HG02571 (cell line): ENCODE results near the gene SYT14.
"Not testable (repeated sequence)": the region's sequence is repeated elsewhere in the genome, so short reads cannot be mapped to it uniquely, and the experiment has no call there.

Source experiments
- ATAC-seq: cut with Tn5 transposase; IDR thresholded peaks from one replicate; pipeline ENCODE4 v1.9.1; 2021; ENCODE audit warnings: mild to moderate bottlenecking, moderate library complexity; ENCODE audit not compliant: unreplicated experiment

The SYT14 gene

GRCh38 chr1:210196266-210196665, 258.2 kb downstream of the SYT14 start:
- not testable (repeated sequence) for ATAC-seq

GRCh38 chr1:210198840-210199239, 260.8 kb downstream of the SYT14 start:
- ATAC-seq, result no peak

GRCh38 chr1:210200124-210200736, 262.2 kb downstream of the SYT14 start:
- ATAC-seq, result no peak

GRCh38 chr1:210201681-210202080, 263.7 kb downstream of the SYT14 start:
- ATAC-seq, result no peak

GRCh38 chr1:210207597-210208450, 269.8 kb downstream of the SYT14 start:
- ATAC-seq, result no peak

GRCh38 chr1:210213335-210213734, 275.3 kb downstream of the SYT14 start:
- ATAC-seq, result no peak

GRCh38 chr1:210214573-210215409, 276.8 kb downstream of the SYT14 start:
- no peak for ATAC-seq

- ATAC-seq, result no peak
Measured at GRCh38 chr1:210217482-210217881, 279.5 kb downstream of the SYT14 start.

- no peak for ATAC-seq
Measured at GRCh38 chr1:210218047-210218446, 280.0 kb downstream of the SYT14 start.
